Liver (tissue), 9 donors: ENCODE data around the gene RNASE8. TPM values are rescaled to one million over a fixed set of nuclear protein-coding genes. Genes with fewer than 3 reads are reported as not detected.
A peak's percentile ranks its signal among the peaks of the same experiment; 100 is the strongest.

ENCODE experiments used
- DNase-seq: peaks from one replicate; pipeline ENCODE4 v3.0.0-alpha.2; 2017; ENCODE audit warnings: low spot score
- H3K27ac ChIP-seq, 2 donors: one replicate each; pipeline ENCODE4 v1.7.0; 2013; ENCODE audit warnings: inconsistent platforms in 2 of 2, low read length in 2 of 2, control low read depth in 1 of 2, low read depth in 1 of 2, mild to moderate bottlenecking in 1 of 2
- H3K27me3 ChIP-seq, 4 donors: one replicate each; pipeline versions ENCODE4 v1.6.1 to v1.7.0; 2013; ENCODE audit warnings: low read length in 3 of 4, inconsistent platforms in 1 of 4, mild to moderate bottlenecking in 1 of 4, moderate library complexity in 1 of 4; ENCODE audit not compliant: control insufficient read depth in 4 of 4, insufficient read depth in 4 of 4
- H3K36me3 ChIP-seq, 4 donors: one replicate each; pipeline versions ENCODE4 v1.6.1 to v1.7.0; 2013; ENCODE audit warnings: low read length in 3 of 4, mild to moderate bottlenecking in 3 of 4, low read depth in 1 of 4, moderate library complexity in 1 of 4; ENCODE audit not compliant: control insufficient read depth in 4 of 4, insufficient read depth in 3 of 4
- H3K4me1 ChIP-seq, 4 donors: one replicate each; pipeline versions ENCODE4 v1.6.1 to v1.7.0; 2013; ENCODE audit warnings: low read length in 3 of 4, mild to moderate bottlenecking in 3 of 4, moderate library complexity in 1 of 4; ENCODE audit not compliant: control insufficient read depth in 4 of 4, insufficient read depth in 4 of 4
- H3K4me3 ChIP-seq, 3 donors: one replicate each; pipeline versions ENCODE4 v1.6.1 to v1.7.0; 2013; ENCODE audit warnings: low read length in 3 of 3, control low read depth in 1 of 3, low read depth in 1 of 3, mild to moderate bottlenecking in 1 of 3
- H3K9ac ChIP-seq, 2 donors: one replicate each; pipeline ENCODE4 v1.7.0; 2013; ENCODE audit warnings: low read length in 2 of 2, mild to moderate bottlenecking in 2 of 2, moderate library complexity in 2 of 2, control low read depth in 1 of 2, low read depth in 1 of 2
- H3K9me3 ChIP-seq, 4 donors: one replicate each; pipeline versions ENCODE4 v1.6.1 to v1.7.0; 2013; ENCODE audit warnings: low read length in 3 of 4; ENCODE audit not compliant: control insufficient read depth in 4 of 4
- ATF3 ChIP-seq: IDR thresholded peaks from 2 replicates; pipeline ENCODE4 v1.6.1; 2016; ENCODE audit warnings: antibody characterized with exemption
- EGR1 ChIP-seq, 2 donors: IDR thresholded peaks; 2 replicates each; pipeline ENCODE4 v1.6.1; 2016 to 2018; ENCODE audit warnings: antibody characterized with exemption in 2 of 2, low read depth in 2 of 2
- FOXA1 ChIP-seq: IDR thresholded peaks from 2 replicates; pipeline ENCODE4 v1.6.1; 2016; ENCODE audit warnings: antibody characterized with exemption
- FOXA2 ChIP-seq: IDR thresholded peaks from 2 replicates; pipeline ENCODE4 v1.6.1; 2016; ENCODE audit warnings: antibody characterized with exemption
- HNF4G ChIP-seq: IDR thresholded peaks from 2 replicates; pipeline ENCODE4 v1.6.1; 2016; ENCODE audit warnings: antibody characterized with exemption
- JUND ChIP-seq, 2 donors: IDR thresholded peaks; 2 replicates each; pipeline ENCODE4 v1.6.1; 2016; ENCODE audit warnings: antibody characterized with exemption in 2 of 2
- MAX ChIP-seq: IDR thresholded peaks from 2 replicates; pipeline ENCODE4 v1.6.1; 2016; ENCODE audit warnings: antibody characterized with exemption
- RAD21 ChIP-seq, 2 donors: IDR thresholded peaks; 2 replicates each; pipeline ENCODE4 v1.6.1; 2016; ENCODE audit warnings: antibody characterized with exemption in 2 of 2, mild to moderate bottlenecking in 2 of 2
- RXRA ChIP-seq, 2 donors: IDR thresholded peaks; 2 replicates each; pipeline ENCODE4 v1.6.1; 2017 to 2018; ENCODE audit warnings: antibody characterized with exemption in 2 of 2, mild to moderate bottlenecking in 1 of 2
- SP1 ChIP-seq: IDR thresholded peaks from 2 replicates; pipeline ENCODE4 v1.6.1; 2018; ENCODE audit warnings: antibody characterized with exemption, mild to moderate bottlenecking
- TAF1 ChIP-seq: conservative IDR thresholded peaks from 2 replicates; pipeline ENCODE4 v1.6.1; 2016; ENCODE audit warnings: antibody characterized with exemption, mild to moderate bottlenecking
- ZBTB33 ChIP-seq: IDR thresholded peaks from 2 replicates; pipeline ENCODE4 v1.6.1; 2016; ENCODE audit warnings: antibody characterized with exemption
- WGBS: extraction: QIAGEN DNeasy Blood & Tissue Kit; methylation state at CpG from one replicate; pipeline ENCODE4 v1.1.7; 2013; 5-methylcytosine and 5-hydroxymethylcytosine counted together
- polyA plus RNA-seq, 2 donors: library from polyadenylated mRNA; stranded (reverse) in 1 of 2; unstranded in 1 of 2; fragments of 200-250 nt in 1 of 2; fragments of >200 nt in 1 of 2; fragmentation: Nextera tagmentation in 1 of 2; extraction: Ambion mirVana in 1 of 2; gene quantifications; one replicate each; pipeline versions ENCODE4 v1.2.1 to v1.2.3, GENCODE V29; 2013 to 2015
- total RNA-seq, 2 donors: library from RNA; depleted of rRNA; stranded (reverse); fragments of >200 nt; gene quantifications; one replicate each; pipeline ENCODE4 v1.2.3, GENCODE V29; 2014
- TF ChIP-seq, protein P1 (sequence below): IDR thresholded peaks from 2 replicates; pipeline ENCODE4 v1.6.1; 2016; ENCODE audit warnings: antibody characterized with exemption, mild to moderate bottlenecking
- donor health status: healthy.
- donor health status: healthy.
- donor health status: healthy.
- donor health status: healthy.
- donor health status: healthy.

Gene RNASE8
- total and polyA plus RNA-seq, 4 donors, result not detected

DNA sequence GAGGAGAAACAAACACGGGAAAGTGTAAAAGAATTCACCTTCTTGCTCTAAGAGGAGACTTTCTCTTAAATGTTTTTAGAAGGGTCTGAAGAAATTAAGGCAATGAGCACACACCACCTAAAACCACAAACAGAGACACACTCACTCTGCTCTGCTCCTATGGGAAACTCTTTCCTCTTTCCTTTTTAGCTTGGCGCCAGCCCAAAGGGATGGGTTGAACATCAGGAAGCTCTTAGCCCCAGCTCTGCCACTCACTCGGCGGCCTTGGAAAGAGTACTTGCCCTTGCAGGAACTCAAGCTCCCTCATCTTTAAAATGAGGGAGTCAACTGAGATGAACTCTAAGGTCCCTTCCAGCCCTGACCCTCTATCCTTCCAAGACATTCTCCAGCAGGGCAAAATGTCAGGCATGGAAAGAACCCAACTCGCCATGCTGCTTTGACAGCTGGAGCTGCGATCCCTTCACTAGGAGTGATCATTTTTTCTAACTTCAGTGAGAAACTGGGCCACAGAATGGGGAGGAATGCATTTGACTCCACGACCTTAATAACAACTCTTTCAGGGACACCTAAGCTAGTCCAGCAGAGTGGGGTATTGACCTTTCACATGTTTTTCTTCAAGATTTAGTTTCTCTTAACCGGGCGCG lies 980 bp upstream of the RNASE8 start:
- Histone ChIP-seq H3K4me3 (no peak overlapping the region), H3K4me1 (peaks cover 15 to 62% (median 50%) of the 10 kb centered on the region in 4 donors), H3K27ac (peak overlapping the region; percentile 1 to 6), H3K9ac (no peak overlapping the region), H3K27me3 (no peaks in the 10 kb centered on the region), H3K9me3 (no peaks in the 10 kb centered on the region), H3K36me3 (no peaks in the 10 kb centered on the region)
- 71% methylated on average over 10 of the region's 10 CpGs for WGBS
- DNase-seq, result no peak
- TF ChIP-seq RXRA (IDR thresholded peaks at IDR 0.05), result no peak
- TF ChIP-seq MAX, result no peak
- TF ChIP-seq SP1, result no peak
- TF ChIP-seq FOXA1, result no peak
- no peak for TF ChIP-seq ATF3
- TF ChIP-seq RAD21 (IDR thresholded peaks at IDR 0.05), result no peak

DNA sequence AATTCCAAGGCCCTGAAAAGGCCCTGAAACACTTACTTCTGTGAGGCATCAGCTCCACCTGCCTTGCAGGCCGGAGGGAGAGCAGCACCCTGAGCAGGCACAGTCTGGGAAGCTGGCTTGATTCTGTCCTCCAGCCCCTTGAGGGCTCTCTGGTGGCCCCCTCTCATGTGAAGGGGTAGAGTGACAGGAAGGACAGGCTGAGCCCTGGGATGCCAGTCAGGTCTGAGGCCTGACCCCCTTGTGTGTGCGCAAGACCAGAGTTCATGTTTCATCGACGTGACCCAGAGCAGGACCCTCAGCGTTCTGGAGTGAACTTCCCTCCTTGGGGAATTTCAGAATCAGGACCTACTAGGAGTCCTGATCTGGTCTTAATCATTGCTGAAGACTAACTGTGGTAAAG lies 1.3 kb downstream of the RNASE8 start:
- Histone ChIP-seq H3K36me3 (no peaks in the 10 kb centered on the region), H3K27ac (no peak overlapping the region), H3K27me3 (no peaks in the 10 kb centered on the region), H3K4me3 (no peak overlapping the region), H3K9ac (no peak overlapping the region), H3K9me3 (no peaks in the 10 kb centered on the region), H3K4me1 (peaks cover 8 to 61% (median 51%) of the 10 kb centered on the region in 4 donors)
- no peak for TF ChIP-seq HNF4G
- TF ChIP-seq TAF1, result no peak
- no peak for TF ChIP-seq EGR1 (IDR thresholded peaks at IDR 0.05; ENCODE audit: low read depth in 2 of 2)
- TF ChIP-seq JUND (IDR thresholded peaks at IDR 0.05), result no peak
- TF ChIP-seq, protein P1, sequence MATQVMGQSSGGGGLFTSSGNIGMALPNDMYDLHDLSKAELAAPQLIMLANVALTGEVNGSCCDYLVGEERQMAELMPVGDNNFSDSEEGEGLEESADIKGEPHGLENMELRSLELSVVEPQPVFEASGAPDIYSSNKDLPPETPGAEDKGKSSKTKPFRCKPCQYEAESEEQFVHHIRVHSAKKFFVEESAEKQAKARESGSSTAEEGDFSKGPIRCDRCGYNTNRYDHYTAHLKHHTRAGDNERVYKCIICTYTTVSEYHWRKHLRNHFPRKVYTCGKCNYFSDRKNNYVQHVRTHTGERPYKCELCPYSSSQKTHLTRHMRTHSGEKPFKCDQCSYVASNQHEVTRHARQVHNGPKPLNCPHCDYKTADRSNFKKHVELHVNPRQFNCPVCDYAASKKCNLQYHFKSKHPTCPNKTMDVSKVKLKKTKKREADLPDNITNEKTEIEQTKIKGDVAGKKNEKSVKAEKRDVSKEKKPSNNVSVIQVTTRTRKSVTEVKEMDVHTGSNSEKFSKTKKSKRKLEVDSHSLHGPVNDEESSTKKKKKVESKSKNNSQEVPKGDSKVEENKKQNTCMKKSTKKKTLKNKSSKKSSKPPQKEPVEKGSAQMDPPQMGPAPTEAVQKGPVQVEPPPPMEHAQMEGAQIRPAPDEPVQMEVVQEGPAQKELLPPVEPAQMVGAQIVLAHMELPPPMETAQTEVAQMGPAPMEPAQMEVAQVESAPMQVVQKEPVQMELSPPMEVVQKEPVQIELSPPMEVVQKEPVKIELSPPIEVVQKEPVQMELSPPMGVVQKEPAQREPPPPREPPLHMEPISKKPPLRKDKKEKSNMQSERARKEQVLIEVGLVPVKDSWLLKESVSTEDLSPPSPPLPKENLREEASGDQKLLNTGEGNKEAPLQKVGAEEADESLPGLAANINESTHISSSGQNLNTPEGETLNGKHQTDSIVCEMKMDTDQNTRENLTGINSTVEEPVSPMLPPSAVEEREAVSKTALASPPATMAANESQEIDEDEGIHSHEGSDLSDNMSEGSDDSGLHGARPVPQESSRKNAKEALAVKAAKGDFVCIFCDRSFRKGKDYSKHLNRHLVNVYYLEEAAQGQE, result no peak
- TF ChIP-seq ATF3, result no peak
- no peak for TF ChIP-seq ZBTB33
- TF ChIP-seq FOXA2, result no peak
- TF ChIP-seq RAD21 (IDR thresholded peaks at IDR 0.05), result no peak
- 87% methylated on average over 5 of the region's 5 CpGs for WGBS
- no peak for DNase-seq
